K562 (cell line): Measurements from ENCODE around the gene SFR1. TPM values are rescaled to one million over a fixed set of nuclear protein-coding genes. Genes with fewer than 3 reads are reported as not detected.

Source experiments
- ATAC-seq: fragments of 200-7000 bp; cut with Tn5 transposase; 3 replicates; pipeline ENCODE4 v1.9.1; 2020; ENCODE audit warnings: moderate library complexity
- Bru-seq: library from RNA; stranded (reverse); fragments of 400-500 nt; gene quantifications from one replicate; lab custom pipeline; 2021; lab: Mats Ljungman, UMichigan
- BruChase-seq, 2 experiments: library from RNA; stranded (reverse); fragments of 400-500 nt; gene quantifications; one replicate each; lab custom pipeline; 2021; lab: Mats Ljungman, UMichigan
- BruUV-seq: library from RNA; stranded (reverse); fragments of 400-500 nt; replicated peaks from 2 replicates; lab custom pipeline; 2021; lab: Mats Ljungman, UMichigan
- CTCF ChIA-PET: fragments of 300-600 bp; formaldehyde crosslinking; extraction: SDS; loops from one replicate; lab custom pipeline; 2021; ENCODE audit warnings: low intra/inter-chr PET ratio; lab: Yijun Ruan, JAX
- POLR2A ChIA-PET: fragments of 300-600, 350-650 bp; sonication (Branson Sonifier 250); formaldehyde crosslinking; extraction: SDS; loops from one replicate; lab custom pipeline; 2021; ENCODE audit warnings: antibody characterized with exemption, inconsistent platforms; lab: Yijun Ruan, JAX
- DNase-seq, 4 experiments: peaks; one replicate each; pipeline versions ENCODE4 v3.0.0 to v3.0.0-alpha.2; 2011 to 2018; ENCODE audit warnings: low spot score in 3 of 4, mixed read lengths in 3 of 4; ENCODE audit errors: extremely low read depth in 1 of 4
- FAIRE-seq: peaks from 2 replicates; lab custom pipeline; 2011; peaks lifted over from hg19 to GRCh38; lab: Jason Lieb, UNC
- H2AFZ ChIP-seq: 2 replicates; pipeline ENCODE4 v1.6.0; 2011; ENCODE audit warnings: low read depth, low read length, control low read depth, inconsistent platforms
- H3K27ac ChIP-seq: fragments of 200-600 bp; 3 replicates; pipeline ENCODE4 v1.8.0; 2011; ENCODE audit warnings: low read depth, mild to moderate bottlenecking, control low read depth, inconsistent platforms, low read length, moderate library complexity, mixed read lengths; ENCODE audit errors: extremely low read depth
- H3K27me3 ChIP-seq, 2 experiments: fragments of 300-600 bp in 1 of 2; 2 replicates in 1 of 2; 3 replicates in 1 of 2; pipeline versions ENCODE4 v1.6.0 to v1.8.0; 2011; ENCODE audit warnings: inconsistent platforms in 2 of 2, low read length in 2 of 2, mild to moderate bottlenecking in 1 of 2, mixed read lengths in 1 of 2, moderate library complexity in 1 of 2; ENCODE audit not compliant: control insufficient read depth in 2 of 2, insufficient read depth in 2 of 2
- H3K36me3 ChIP-seq: fragments of 300-600 bp; 3 replicates; pipeline ENCODE4 v1.8.0; 2011; ENCODE audit warnings: mild to moderate bottlenecking, low read length, inconsistent platforms; ENCODE audit not compliant: control insufficient read depth, insufficient read depth
- H3K4me1 ChIP-seq, 2 experiments: fragments of 200-600 bp in 1 of 2; replicated peaks in 1 of 2; 2 replicates in 1 of 2; 3 replicates in 1 of 2; pipeline versions ENCODE4 v1.5.1 to v1.8.0; 2011; ENCODE audit warnings: inconsistent platforms in 2 of 2, low read length in 2 of 2, mild to moderate bottlenecking in 1 of 2, mixed read lengths in 1 of 2, moderate library complexity in 1 of 2; ENCODE audit not compliant: control insufficient read depth in 2 of 2, insufficient read depth in 2 of 2
- H3K4me2 ChIP-seq: 2 replicates; pipeline ENCODE4 v1.6.1; 2011; ENCODE audit warnings: low read length, control low read depth, inconsistent platforms, mixed read lengths; ENCODE audit not compliant: insufficient read depth
- H3K4me3 ChIP-seq: fragments of 200-600 bp; sonication (generic), shearing (Covaris generic); 2 replicates; pipeline ENCODE4 v1.5.1; 2016; ENCODE audit warnings: control low read depth, inconsistent platforms
- H3K79me2 ChIP-seq: fragments of 200-600 bp; 3 replicates; pipeline ENCODE4 v1.8.0; 2011; ENCODE audit warnings: low read length, inconsistent platforms; ENCODE audit not compliant: control insufficient read depth, insufficient read depth
- H3K9ac ChIP-seq, 2 experiments: 2 replicates each; pipeline versions ENCODE4 v1.6.0 to v1.6.1; 2011; ENCODE audit warnings: low read depth in 2 of 2, low read length in 2 of 2, control low read depth in 1 of 2, inconsistent platforms in 1 of 2, mild to moderate bottlenecking in 1 of 2, mixed read lengths in 1 of 2; ENCODE audit not compliant: insufficient read depth in 1 of 2
- H3K9me1 ChIP-seq: one replicate; pipeline ENCODE4 v1.6.0; 2011; ENCODE audit warnings: inconsistent platforms, mild to moderate bottlenecking, low read length, moderate library complexity; ENCODE audit not compliant: control insufficient read depth, insufficient read depth
- H3K9me3 ChIP-seq: replicated peaks from 2 replicates; pipeline ENCODE4 v1.5.1; 2011; ENCODE audit warnings: low read depth, low read length, inconsistent platforms; ENCODE audit not compliant: control insufficient read depth, insufficient read depth
- H4K20me1 ChIP-seq: replicated peaks from 2 replicates; pipeline ENCODE4 v1.6.1; 2011; ENCODE audit warnings: low read length, inconsistent platforms, mixed read lengths; ENCODE audit not compliant: control insufficient read depth, insufficient read depth
- E2F4 ChIP-seq: sonication (generic); formaldehyde crosslinking; IDR thresholded peaks from 2 replicates; pipeline ENCODE4 v1.8.0; 2022; ENCODE audit warnings: mild to moderate bottlenecking, low read depth, missing genetic modification reagents
- HCFC1 ChIP-seq: IDR thresholded peaks from 2 replicates; pipeline ENCODE4 v1.6.1; 2012; ENCODE audit warnings: low read depth, low read length, improper control_type of control experiment
- MITF ChIP-seq: IDR thresholded peaks from 2 replicates; pipeline ENCODE4 v1.6.1; 2014; ENCODE audit warnings: antibody characterized with exemption
- NFXL1 ChIP-seq: fragments of 450-650 bp; formaldehyde crosslinking; IDR thresholded peaks from 2 replicates; pipeline ENCODE4 v1.4.0; 2021; ENCODE audit warnings: mild to moderate bottlenecking
- POLR2H ChIP-seq: IDR thresholded peaks from 2 replicates; pipeline ENCODE4 v1.6.1; 2016; ENCODE audit warnings: missing genetic modification characterization, low read depth, mild to moderate bottlenecking, control low read depth, missing compliant biosample characterization, moderate library complexity
- ZNF740 ChIP-seq, 3 experiments: fragments of 200-800 bp in 1 of 3; sonication (Bioruptor generic) in 1 of 3; sonication (generic) in 1 of 3; formaldehyde crosslinking in 1 of 3; IDR thresholded peaks; 2 replicates each; pipeline versions ENCODE4 v1.6.1 to v1.8.0; 2016 to 2022; ENCODE audit warnings: mild to moderate bottlenecking in 2 of 3, missing compliant biosample characterization in 2 of 3, missing genetic modification characterization in 2 of 3, missing genetic modification reagents in 1 of 3
- WGBS: fragments of 100-300 bp; shearing (Covaris generic); methylation state at CpG from one replicate; pipeline ENCODE4 v1.1.6; 2016; ENCODE audit warnings: low coverage, mixed read lengths; ENCODE audit not compliant: insufficient coverage; ENCODE audit errors: missing lambda C conversion rate; 5-methylcytosine and 5-hydroxymethylcytosine counted together
- in situ Hi-C: fragments of 300-500 bp; cut with MboI; formaldehyde crosslinking; loops from 4 replicates; pipeline ENCODE4 v1.15.0; 2018; ENCODE audit warnings: inconsistent platforms, mixed read lengths
- intact Hi-C: fragments of 100-400 bp; cut with micrococcal nuclease; formaldehyde crosslinking; loops from 2 replicates; pipeline ENCODE4 v1.14.2; 2022
- long read RNA-seq, 3 experiments: library from polyadenylated mRNA in 2 of 3; library from RNA in 1 of 3; unstranded in 2 of 3; stranded (forward) in 1 of 3; transcript quantifications; one replicate each; pipeline ENCODE4 v2.0.0, GENCODE V29; 2019 to 2022
- polyA minus RNA-seq, 3 experiments: library from RNA; depleted of rRNA, polyadenylated mRNA; stranded (reverse); fragments of >200 nt; gene quantifications; 2 replicates each; pipeline ENCODE4 v1.2.3, GENCODE V29; 2011
- polyA plus RNA-seq, 8 experiments: library from polyadenylated mRNA; depleted of rRNA in 4 of 8; stranded (reverse) in 5 of 8; unstranded in 3 of 8; fragments of >200 nt; fragmentation: Nextera tagmentation in 2 of 8; fragmentation: Illumina TruSeq in 1 of 8; extraction: Ambion mirVana in 2 of 8; extraction: Trizol in 1 of 8; gene quantifications; 2 replicates each; pipeline versions ENCODE4 v1.2.1 to v1.2.3, GENCODE V29; 2011 to 2014; ENCODE audit warnings: inconsistent platforms in 1 of 8, missing spikeins in 1 of 8
- total RNA-seq, 7 experiments: library from RNA; depleted of rRNA in 6 of 7; stranded (reverse); fragments of >200 nt in 6 of 7; fragmentation: Illumina TruSeq in 2 of 7; extraction: Trizol in 2 of 7; gene quantifications; 2 replicates each; pipeline versions ENCODE4 v1.2.1 to v1.2.3, GENCODE V29; 2011 to 2021; ENCODE audit warnings: low replicate concordance in 1 of 7

The SFR1 gene
- 1.4 and 6.5 TPM in 2 replicates for total RNA-seq (2011; cell fraction: chromatin; rRNA removed; ENCODE audit: low replicate concordance)
- 1.7 and 2.2 TPM in 2 replicates for total RNA-seq (2011; cell fraction: nucleolus; rRNA removed)
- total RNA-seq (2011; cell fraction: nucleoplasm; rRNA removed): 3.8 and 5.6 TPM in 2 replicates
- total RNA-seq (2014; rRNA removed): 4.3 and 4.5 TPM in 2 replicates
- total RNA-seq (2014; rRNA removed; fragmentation: Illumina TruSeq; extraction: Trizol): 11.2 and 12.7 TPM in 2 replicates
- total RNA-seq (2015; rRNA removed; fragmentation: Illumina TruSeq; extraction: Trizol): 8.1 and 9.1 TPM in 2 replicates
- 6.7 and 6.8 TPM in 2 replicates for total RNA-seq (2021)
- polyA plus RNA-seq (2011; rRNA removed): 4.2 and 8.3 TPM in 2 replicates
- polyA plus RNA-seq (2011; cell fraction: cytosol; rRNA removed): 2.3 and 3.7 TPM in 2 replicates
- 1.7 and 1.8 TPM in 2 replicates for polyA plus RNA-seq (2011; cell fraction: nucleus; rRNA removed)
- 5.9 and 8.7 TPM in 2 replicates for polyA plus RNA-seq (2012)
- polyA plus RNA-seq (2014; fragmentation: Illumina TruSeq; extraction: Trizol): 7.8 and 10.3 TPM in 2 replicates
- polyA plus RNA-seq (2014; fragmentation: Nextera tagmentation; extraction: Ambion mirVana): 10 to 100 TPM; 17.8 to 18.7 TPM
- 8.0 and 8.6 TPM in 2 replicates for polyA plus RNA-seq (2014; rRNA removed)
- 4.7 and 5.5 TPM in 2 replicates for polyA minus RNA-seq (2011; rRNA and poly(A)+ RNA removed)
- 3.8 and 5.4 TPM in 2 replicates for polyA minus RNA-seq (2011; cell fraction: cytosol; rRNA and poly(A)+ RNA removed)
- 1.8 and 5.0 TPM in 2 replicates for polyA minus RNA-seq (2011; cell fraction: nucleus; rRNA and poly(A)+ RNA removed)
- Bru-seq, nascent RNA: percentile 84 among the genes with signal in this experiment
- percentile 66 among the genes with signal in this experiment for BruChase-seq, experiment 1, labeled RNA remaining after a 2-hour chase
- percentile 62 among the genes with signal in this experiment for BruChase-seq, experiment 2, labeled RNA remaining after a 6-hour chase
- long read RNA-seq, experiment 1, transcript SFR1-202 (4 exons, 1,503 nt): minor isoform, 5 of 36 reads
- long read RNA-seq, experiment 1, transcript SFR1-201 (4 exons, 1,438 nt): major isoform, 22 of 36 reads
- long read RNA-seq, experiment 1, partial matches to known transcripts: 8 of 36 reads
- long read RNA-seq, experiment 1, other reads (novel, unspliced or antisense): 1 of 36 reads
- long read RNA-seq, experiment 2, partial matches to known transcripts: 2 of 3 reads
- long read RNA-seq, experiment 2, other reads (novel, unspliced or antisense): 1 of 3 reads
- long read RNA-seq, experiment 3, transcript SFR1-202 (4 exons, 1,503 nt): major isoform, 5 of 7 reads
- long read RNA-seq, experiment 3, partial matches to known transcripts: 2 of 7 reads
- long read RNA-seq, experiment 3, other reads (novel, unspliced or antisense): 0 of 7 reads

GRCh38 chr10:104121485-104122224, at the start of gene SFR1:
Gene SFR1, plus strand, starts transcription at chr10:104122171. Its CDS starts 13 bp downstream, at chr10:104122184.
- Histone ChIP-seq H3K79me2 (peaks cover 9% of the 10 kb centered on the region; the same call in 1 of the 3 replicates), H3K9me3 (no peaks in the 10 kb centered on the region), H4K20me1 (no peaks in the 10 kb centered on the region), H3K9ac (peak within 1 kb of the TSS; percentile 89 to 94), H3K27me3 (no peaks in the 10 kb centered on the region), H3K4me2 (peak within 1 kb of the TSS; percentile 88), H3K36me3 (peaks cover 10% of the 10 kb centered on the region; the same call in 1 of the 3 replicates), H3K27ac (peak within 1 kb of the TSS; percentile 97), H3K4me1 (peaks cover 0 to 7% of the 10 kb centered on the region in 2 experiments; a peak in 1 of 5 replicates), H3K9me1 (no peaks in the 10 kb centered on the region), H2AFZ (peak within 1 kb of the TSS; percentile 97), H3K4me3 (peak within 1 kb of the TSS; percentile 64)
- DNase-seq: peak; percentile 91 to 96 (median 92)
- intact Hi-C loops: loop anchor here (2.0 to 5.0 kb wide), 6 partner anchors 86 to 233 kb away; partner anchors contain the start of genes CFAP58, SLK and STN1
- WGBS: under 1% methylated on average over 42 of the region's 67 CpGs
- no TSS peak for BruUV-seq
- in situ Hi-C loops: no loop called here
- ATAC-seq: peak; percentile 95
- peak; percentile 97 for FAIRE-seq
- CTCF ChIA-PET: no interaction called here
- POLR2A ChIA-PET: interaction anchor here (0.6 to 2.3 kb wide), 12 partner anchors 10 to 732 kb away, joined by 3 to 10 read pairs (median 4); no protein-coding TSS in a partner anchor
- TF ChIP-seq MITF: no peak
- peak; percentile 60; the same call in 1 of the 2 replicates for TF ChIP-seq ZNF740 (CRISPR knock-in tag; IDR thresholded peaks at IDR 0.05)
- TF ChIP-seq ZNF740 (tag; IDR thresholded peaks at IDR 0.05): no peak
- peak; percentile 68 for TF ChIP-seq POLR2H (tag)
- peak; percentile 51; the same call in 1 of the 2 replicates for TF ChIP-seq HCFC1
- no peak for TF ChIP-seq NFXL1
- no peak for TF ChIP-seq E2F4 (CRISPR knock-in tag)
